GM12872 (cell line): ENCODE data around the gene SNTG2.

Experiments
- TF ChIP-seq, protein P1 (sequence below): IDR thresholded peaks from 3 replicates; pipeline ENCODE4 v1.5.1; 2011; ENCODE audit warnings: low read depth, mild to moderate bottlenecking, low read length, moderate library complexity; ENCODE audit not compliant: insufficient read depth

The SNTG2 gene

DNA sequence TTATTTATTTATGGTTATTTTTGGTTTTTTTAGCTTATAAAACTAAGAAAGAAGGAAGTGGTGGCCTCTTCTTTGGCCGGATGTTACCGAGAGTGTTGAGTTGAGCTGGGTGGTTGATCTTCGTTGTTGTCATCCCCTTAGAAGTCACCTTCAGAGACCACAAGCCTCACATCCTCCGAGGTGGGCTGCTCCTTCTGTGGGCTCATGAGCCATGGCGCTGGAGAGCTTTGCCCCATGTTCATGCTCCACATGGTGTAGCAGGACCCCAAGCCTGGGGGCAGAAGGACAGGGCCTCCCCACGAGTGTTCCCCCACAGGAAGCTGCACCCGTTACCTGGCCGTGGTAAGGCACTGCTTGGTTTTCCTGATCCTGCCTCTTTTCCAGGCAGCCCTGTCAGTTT lies 23.4 kb downstream of the SNTG2 start:
- TF ChIP-seq, protein P1, sequence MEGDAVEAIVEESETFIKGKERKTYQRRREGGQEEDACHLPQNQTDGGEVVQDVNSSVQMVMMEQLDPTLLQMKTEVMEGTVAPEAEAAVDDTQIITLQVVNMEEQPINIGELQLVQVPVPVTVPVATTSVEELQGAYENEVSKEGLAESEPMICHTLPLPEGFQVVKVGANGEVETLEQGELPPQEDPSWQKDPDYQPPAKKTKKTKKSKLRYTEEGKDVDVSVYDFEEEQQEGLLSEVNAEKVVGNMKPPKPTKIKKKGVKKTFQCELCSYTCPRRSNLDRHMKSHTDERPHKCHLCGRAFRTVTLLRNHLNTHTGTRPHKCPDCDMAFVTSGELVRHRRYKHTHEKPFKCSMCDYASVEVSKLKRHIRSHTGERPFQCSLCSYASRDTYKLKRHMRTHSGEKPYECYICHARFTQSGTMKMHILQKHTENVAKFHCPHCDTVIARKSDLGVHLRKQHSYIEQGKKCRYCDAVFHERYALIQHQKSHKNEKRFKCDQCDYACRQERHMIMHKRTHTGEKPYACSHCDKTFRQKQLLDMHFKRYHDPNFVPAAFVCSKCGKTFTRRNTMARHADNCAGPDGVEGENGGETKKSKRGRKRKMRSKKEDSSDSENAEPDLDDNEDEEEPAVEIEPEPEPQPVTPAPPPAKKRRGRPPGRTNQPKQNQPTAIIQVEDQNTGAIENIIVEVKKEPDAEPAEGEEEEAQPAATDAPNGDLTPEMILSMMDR: no peak

GRCh38 chr2:974502-974901 lies 23.9 kb downstream of the SNTG2 start:
- TF ChIP-seq, protein P1: no peak

GRCh38 chr2:975095-975494 lies 24.4 kb downstream of the SNTG2 start:
- TF ChIP-seq, protein P1: no peak

DNA sequence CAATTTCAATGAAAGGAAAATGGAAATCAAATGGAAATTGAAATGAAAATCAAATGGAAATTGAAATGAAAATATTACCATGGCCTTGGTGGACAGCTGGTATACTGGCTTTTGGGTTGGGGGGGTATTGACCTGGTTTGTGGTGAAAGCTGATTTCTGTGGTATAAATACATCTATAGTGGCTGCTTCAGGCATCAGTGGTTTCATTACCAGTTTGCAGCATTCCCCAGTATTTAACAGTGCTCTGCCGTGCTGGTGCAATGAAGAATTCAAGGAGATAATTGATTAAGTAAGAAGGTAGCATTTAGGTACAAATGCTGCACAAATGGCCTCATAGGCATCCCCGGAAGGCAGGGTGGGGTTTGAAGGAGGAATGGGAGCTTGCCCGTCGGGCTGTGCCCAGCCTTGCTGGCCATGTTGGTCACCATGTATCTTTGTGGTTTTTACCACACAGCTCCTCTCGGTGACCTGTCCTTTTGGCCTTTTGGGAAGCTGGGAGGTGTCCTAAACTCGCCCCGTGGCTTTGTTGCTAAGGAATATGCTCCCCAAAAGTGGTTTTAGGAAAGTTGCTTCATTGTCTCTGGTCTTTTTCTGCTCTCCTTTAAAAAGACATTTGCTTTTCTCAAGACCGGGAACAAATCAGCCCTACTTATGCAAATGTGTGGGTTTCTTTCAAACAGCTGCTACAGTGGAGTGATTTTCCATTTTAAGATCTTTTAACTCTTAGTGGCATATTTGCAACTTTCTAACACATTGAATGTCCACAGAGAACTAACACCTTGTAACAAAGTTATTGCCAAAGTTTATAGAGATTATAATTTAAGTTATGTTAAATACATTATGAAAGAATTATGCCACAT lies 28.6 kb downstream of the SNTG2 start:
- TF ChIP-seq, protein P1: no peak

DNA sequence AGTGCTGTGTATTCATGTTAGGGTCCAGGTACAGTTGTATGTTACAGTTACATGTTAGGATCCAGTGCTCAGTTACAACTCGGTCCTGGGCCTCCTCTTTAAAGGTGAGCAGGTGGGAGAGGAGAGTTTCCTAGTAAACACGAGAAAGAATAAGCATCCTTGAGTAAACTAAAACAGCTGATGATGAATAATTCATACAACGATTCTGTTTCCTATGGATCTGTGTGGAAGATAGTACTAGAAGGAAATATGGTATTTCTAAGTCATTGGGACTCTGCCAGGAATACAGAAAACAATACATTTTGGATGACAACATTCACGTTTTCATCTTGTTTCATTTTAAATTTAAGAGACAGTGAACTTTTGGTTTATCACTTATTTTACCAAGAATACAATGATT lies 29.5 kb downstream of the SNTG2 start:
- TF ChIP-seq, protein P1: no peak

GRCh38 chr2:981258-981657 lies 30.6 kb downstream of the SNTG2 start:
- TF ChIP-seq, protein P1: no peak

DNA sequence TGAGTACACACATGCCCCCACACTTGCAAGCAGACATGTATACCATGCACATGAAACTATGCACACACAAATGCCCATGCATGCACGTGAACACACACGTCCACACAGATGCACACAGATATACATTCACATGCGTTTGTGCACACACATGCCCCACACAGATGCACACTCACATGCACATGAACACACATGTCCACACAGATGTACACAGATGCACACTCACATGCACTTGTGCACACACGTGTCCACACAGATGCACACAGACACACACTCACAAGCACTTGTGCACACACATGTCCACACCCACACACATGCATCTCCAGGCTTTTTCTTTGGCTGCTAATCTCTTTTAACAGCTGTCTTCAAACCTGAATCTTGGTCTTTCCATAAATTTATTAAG lies 31.1 kb downstream of the SNTG2 start:
- TF ChIP-seq, protein P1: no peak
